ENCODE data around the gene PIGR.

Gene PIGR

DNA sequence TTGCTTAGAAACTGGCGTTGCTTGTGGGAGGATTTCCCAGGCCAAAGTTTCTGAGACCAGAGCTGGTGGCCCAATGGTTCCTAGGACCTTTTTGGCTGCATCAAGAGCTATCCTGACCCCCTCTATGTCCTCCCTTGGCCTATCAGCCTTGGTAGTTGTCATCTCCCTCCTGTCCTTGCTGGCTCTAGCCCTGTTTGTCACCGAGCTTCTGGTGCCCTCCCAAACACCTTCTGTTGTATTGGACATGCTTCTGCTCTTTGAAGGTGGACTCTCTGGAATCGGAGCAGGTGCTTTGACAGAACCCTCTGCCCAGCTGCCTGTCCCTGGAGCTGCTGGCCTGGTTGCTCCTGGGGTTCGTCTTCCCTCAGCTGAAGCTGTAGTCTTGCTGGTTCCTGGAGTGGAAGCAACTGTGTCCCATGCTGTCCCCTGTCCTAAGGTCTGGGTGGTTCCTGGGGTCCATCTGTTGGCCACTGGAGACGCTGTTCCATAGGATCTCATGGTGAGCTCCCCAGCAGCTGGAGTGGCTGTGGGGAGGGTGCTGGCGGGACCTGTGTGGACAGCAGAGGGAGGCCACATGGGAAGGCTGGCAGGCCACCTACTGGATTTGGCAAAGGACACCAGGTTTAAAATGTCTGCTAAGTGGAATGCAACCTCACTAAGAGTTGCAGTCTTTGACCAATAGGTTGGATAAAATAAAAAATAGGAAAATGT, 14.6 kb upstream of the PIGR start:
- DNase-seq (ENCODE audit: low read depth in 1 of 2, low spot score in 1 of 2) = no peak

DNA sequence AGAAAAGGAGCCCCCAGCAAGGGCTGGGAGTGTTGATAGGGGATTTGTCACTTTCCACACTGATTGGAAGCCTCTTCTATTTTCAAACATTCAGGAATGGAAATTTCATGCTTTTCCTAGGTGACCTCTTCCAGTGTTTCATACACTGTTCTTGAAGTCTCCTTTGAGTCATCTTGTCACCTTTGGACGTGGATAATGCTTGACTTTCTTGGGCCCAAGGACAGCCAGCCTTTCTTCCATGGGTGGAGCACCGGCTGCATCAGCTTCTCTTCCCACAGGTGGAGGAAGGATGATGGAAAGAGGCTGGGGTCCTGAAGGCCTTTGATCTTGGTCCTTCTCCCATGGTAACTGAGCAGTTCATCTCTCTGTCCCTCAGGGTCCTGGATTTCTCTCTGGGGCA, 11.9 kb upstream of the PIGR start:
- no peak for DNase-seq (ENCODE audit: low read depth in 1 of 2, low spot score in 1 of 2)

DNA sequence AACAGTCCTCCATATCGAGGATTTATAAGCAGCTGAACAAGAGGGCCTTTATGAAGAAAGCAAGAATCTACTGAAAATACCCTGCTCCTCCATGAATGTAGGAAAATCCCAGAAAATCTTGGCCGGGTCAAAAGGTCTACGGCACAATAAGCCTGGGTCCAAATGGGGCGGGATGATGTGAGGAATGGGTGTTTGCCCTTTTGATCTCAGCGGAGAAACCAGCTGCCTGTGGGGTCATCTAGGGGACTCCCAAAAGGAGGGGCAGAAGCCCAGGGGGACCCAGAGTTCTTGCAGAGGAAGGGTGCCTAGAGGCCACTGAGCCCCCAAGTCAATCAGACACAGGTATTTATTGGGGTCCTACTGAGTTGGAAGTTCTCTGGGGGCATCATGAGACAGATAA, 11.4 kb upstream of the PIGR start:
- no peak for DNase-seq (ENCODE audit: low read depth in 1 of 2, low spot score in 1 of 2)

DNA sequence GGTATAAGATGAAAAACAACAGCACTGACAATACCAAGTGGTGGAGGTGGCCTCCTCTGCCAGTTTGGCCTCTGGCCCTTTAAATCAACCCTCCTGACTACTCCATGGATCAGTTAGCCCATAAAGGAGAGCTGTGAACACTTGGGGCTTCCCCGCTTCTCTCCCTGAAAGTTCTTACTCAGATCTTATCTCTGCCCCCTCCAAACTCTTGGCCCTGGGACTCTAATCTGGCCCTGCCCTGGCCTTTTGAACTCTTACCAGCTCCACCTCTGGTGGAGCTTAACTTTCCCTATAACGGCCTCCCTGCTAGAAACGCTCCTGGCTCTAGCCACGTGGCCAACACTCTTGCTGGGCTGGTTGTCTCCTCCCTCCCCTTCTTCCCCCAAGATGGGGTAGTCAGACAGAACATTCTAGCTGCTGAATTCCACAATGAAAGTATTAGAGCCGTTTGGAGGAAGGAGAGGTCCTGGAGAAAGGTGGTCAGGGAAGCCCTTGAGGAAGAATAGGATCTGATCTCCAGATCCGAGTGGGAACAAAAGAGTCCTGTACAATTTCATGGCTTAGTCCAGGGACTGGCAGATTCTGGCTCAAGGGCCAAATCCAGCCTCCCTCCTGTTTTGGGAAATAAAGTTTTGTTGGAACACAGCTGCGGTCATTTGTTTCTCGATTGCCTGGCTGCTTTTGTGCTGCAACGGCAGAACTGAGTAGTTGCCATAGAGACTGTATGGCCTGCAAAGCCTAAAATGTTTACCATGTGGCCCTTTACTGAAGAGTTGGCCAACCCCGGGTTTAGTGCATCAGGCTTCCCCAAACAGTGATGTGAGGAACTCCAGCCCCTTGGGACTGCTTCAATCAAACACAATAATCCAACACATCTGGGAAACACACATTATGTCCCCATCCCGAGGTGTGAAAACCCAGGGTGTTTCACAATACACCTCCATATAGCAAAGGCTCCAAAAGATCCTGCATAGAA, 9.5 kb upstream of the PIGR start:
- DNase-seq (ENCODE audit: low read depth in 1 of 2, low spot score in 1 of 2) = no peak

DNA sequence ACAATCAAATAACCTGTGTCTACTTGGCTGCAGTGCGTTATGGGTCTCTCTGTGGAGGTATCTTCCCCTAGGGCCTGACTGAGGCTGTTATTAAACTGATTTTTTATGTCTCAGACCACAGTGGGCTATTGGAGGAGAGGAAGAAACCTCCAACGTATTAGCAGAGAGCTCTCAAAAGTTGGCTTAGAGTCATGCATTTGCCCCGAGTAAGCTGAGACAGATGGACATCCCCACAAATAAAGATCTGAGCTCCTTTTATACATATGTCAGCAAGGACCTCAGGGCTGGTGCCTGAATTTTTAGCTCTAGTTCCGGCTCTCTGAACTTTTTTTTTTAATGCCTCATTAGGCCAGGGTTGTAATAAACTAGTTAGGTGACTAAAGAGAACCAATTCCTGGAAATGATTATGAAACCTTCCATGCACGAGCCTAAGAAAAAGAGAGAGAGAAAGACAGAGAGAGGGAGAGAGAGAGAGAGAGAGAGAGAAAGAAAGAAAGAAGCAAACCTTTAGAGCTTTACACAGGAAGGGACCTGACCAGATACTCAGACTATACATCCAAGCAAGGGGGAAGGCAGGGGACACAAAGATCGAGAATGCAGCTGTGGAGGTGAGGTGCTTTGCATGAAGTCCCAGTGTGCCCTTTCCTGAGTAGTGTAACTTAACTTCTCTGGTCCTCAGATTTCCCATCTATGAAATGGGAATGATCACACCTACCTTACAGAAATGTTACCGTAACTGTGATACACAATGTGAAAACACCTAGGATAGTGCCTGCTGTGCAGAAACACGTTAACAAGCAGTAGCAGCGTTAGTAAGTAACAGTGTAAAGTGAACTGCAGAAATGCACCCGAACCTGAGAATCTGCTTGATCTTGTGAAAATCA, 8.4 kb upstream of the PIGR start:
- no peak for DNase-seq (ENCODE audit: low read depth in 1 of 2, low spot score in 1 of 2)

DNA sequence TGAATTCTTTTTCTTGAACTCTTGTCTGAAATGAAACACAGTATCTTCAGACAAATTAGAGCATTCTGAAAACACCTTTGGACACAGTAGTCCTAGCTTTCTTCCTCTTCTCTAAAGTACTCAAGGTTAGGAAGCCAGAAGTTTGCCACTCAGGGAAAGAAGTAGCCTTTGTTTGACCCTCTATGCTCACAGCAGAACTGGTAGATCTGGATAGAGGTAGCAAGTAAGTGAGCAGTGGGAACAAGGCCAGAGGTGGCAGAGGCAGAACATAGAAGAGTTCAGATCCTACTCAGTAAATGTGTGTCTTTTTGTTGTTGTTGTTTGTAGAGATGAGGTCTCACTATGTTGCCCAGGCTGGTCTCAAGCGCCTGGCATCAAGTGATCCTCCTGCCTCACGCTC, 7.4 kb upstream of the PIGR start:
- DNase-seq (ENCODE audit: low read depth in 1 of 2, low spot score in 1 of 2) = no peak

DNA sequence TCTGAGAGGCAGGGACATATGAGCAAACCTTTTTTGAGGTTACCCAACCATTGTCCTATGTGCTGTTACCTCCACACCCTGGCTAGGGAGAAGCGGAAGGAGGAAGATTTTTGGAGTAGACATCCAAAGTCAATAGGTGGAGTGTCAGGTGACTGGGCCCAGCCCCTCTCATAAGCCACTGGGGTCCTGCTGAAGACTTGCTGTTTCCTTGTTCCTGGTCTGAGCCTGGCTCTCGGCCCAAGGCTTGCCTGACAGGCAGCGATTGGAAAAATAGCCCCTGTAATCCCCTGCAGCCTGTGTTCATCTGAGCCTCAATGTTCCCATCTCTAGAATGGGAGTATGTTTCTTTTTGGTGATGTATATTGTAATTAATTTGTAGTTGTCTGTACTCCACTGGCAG, 6.9 kb upstream of the PIGR start:
- DNase-seq (ENCODE audit: low read depth in 1 of 2, low spot score in 1 of 2) = no peak

DNA sequence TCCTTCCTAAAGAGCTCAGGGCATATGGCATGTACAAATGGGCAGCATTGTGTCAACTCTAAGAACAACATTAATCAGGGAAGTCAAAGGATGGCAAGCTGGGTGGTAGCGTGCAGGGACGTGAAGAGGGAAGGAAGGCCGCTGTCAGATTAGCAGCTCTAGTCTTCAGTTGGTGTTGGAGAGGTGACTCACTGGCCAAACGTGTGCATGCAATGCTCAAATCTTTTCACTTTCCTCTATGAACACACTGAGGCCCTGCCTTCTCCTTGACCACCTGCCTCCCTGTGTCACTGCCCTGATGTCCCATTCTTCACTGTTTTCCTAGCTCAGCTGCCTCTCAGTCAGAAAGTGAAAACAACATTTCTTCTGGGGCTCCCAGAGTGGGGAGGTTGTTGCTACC, 5.9 kb upstream of the PIGR start:
- no peak for DNase-seq (ENCODE audit: low read depth in 1 of 2, low spot score in 1 of 2)

DNA sequence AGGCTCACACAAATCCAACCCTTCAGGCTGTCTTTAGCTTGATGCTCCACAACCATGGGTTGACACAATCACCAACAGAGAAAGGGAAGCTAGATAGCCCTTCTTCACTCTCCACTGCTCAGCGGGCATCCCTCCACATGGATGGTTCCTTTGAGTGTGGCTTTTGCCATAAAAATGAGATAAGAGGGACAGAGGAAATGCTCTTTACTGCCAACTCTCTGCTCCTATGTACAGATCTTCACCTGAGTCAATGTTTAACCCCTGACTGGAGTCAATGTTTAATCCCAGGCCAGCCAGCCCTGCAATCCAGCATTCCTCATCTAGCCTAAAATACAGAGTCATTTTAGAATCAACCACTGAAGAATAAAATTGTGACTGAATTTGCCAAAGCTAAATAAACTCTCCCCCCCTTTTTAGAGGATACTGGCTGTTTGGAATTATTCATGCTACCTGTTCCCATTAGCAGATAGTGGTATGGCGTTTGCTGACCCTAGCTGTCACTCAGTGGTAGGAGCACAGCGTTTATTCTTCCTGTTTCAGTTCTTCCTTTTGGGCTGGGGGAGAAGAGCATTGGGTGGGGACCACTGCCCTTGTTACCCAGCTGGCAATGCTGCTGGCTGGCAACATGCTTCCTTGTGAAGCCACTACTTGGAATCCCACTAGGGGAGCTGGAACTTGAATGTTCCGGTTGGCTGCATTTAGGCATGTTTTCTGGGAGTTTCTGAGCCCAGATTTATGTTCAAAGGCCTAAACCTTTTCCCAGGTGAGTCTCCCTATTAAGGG, 5.2 kb upstream of the PIGR start:
- no peak for DNase-seq (ENCODE audit: low read depth in 1 of 2, low spot score in 1 of 2)

DNA sequence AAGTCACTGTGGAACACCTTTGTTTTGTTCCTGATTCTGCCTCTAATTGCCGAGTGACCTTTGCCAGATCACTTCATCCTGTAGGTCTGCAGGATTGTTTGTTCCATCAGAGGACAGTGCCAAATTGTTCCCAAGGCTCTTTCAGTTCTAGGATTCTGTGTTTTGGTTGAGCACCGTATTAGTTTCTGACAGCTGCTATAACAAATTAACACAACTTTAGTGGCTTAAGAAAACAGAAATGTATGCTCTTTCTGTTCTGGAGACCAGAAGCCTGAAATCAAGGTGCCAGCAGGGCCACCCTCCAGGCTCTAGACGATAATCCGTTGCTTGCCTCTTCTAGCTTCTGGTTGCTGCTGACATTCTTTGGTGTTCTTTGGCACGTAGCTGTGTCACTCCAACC, 3.4 kb upstream of the PIGR start:
- DNase-seq (ENCODE audit: low read depth in 1 of 2, low spot score in 1 of 2) = no peak

DNA sequence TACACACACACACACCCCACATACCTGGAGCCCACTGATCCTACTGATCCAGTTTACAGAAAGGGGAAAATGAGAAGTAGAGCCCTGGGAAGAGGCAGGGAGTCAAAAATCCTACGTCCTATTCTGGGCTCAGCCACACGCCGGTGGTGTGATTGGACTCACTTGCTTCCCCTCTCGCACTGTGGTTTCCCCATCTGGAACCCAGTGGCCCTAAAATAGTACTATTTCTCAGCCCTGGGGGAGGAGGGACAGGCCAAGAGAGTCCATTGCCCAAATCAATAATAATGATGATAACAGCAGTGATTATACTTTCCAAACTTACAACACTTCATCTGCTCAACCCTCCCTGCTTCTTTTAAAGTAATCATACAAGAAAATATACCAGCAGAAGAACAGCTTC, 2.9 kb upstream of the PIGR start:
- DNase-seq (ENCODE audit: low read depth in 1 of 2, low spot score in 1 of 2) = no peak

DNA sequence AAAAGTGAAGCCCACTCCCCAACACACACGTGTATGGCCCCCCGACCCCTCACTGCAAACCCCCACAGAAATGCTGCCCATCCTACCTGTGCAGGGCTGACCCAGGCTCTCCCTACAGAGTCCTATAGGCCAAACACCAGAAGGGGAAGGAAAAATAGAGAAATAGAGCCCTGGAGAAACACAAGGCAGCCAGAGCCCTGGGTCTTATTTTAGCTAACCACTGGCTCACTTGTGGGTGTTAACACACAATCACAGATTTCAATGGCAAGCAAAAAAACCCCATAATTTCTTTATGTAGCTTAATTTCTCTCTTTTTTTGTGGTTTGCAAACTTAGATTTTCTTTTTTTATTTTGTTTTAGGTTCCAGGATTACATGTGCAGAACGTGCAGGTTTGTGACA, 989 bp upstream of the PIGR start:
- DNase-seq (ENCODE audit: low read depth in 1 of 2, low spot score in 1 of 2) = no peak

DNA sequence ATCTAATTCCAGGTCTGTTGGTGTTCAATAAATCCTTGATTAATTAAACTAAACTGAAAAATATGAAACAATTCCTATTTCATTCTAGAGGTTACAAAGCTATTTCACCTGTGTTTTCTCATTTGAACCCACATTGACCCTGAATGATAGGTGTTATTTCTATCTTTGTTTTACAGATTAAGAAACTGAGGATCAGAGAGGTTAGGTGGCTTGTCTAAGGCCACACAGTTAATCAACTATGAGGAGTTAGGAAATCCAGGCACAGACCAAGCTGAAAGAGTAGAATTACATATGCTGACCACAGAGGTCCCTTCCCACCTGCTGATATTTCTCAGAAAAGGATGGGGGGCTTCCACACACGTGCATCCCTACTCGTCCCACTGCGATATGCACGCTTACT, 487 bp downstream of the PIGR start:
- no peak for DNase-seq (ENCODE audit: low read depth in 1 of 2, low spot score in 1 of 2)

DNA sequence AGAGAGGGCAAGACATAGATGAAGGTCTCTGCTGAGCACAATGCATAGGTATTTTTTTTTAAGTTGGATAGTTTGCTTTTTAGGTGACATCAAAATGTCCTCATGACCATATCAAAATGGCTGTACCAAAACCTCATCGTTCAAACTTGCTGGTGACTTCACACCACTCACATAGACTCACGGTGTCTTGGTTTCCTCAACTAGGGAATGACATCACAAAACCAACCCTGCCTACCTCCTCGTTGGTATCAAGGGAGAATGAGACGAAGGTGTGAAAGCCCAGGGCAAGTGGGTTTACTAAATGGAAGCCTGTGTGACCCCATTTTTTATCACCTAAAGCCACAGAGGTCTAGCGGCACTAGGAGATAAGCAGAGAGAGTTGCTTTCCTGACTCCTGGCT, 1.6 kb downstream of the PIGR start:
- DNase-seq (ENCODE audit: low read depth in 1 of 2, low spot score in 1 of 2) = no peak

DNA sequence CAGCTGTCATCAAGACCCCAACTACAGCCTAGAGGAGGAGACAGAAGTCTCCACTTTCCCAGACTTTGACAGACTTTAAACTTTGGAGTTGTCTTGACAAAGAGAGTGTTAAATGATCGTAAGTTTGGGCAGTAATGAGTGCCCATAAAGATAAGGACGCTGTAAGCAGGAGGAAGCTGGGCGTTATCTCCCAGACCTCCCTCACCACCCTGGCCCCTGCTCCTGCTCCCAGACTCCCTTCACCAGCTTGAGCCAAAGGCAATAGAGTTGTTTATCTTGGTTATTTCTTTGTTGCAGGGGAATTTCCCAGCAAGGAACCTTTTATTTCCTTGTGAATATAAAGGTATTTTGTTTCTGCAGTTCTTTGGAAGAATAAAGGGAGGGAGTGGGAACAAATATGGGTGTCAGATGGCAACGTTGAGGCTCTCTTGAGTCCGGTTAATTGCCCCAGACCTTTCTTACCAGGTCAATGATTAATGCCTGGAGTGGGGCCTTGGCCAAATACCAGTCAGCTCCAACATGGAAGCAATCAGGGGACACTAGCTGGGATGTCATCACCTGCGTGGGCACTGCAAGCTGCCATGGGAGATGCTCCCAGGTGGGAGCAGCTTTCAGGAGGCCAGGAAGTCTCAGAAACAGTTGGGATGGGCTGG, 4.4 kb downstream of the PIGR start:
- no peak for DNase-seq (ENCODE audit: low read depth in 1 of 2, low spot score in 1 of 2)

DNA sequence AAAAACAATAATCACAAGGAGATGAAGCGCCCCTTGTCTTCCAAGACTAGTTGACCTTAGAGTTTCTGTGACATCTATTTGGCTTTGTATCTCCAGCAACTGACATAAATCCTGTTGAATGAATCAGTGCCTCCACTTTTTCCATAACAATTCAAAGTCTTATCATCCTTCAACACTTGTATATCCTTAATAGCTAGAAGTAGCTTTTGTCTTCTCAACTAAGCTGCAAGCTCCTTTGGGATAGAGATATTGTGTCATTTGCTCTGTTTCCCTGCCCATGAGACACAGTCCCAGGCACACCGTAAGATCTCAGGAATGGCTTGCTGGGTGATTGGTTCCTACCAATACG, 5.7 kb downstream of the PIGR start:
- no peak for DNase-seq (ENCODE audit: low read depth in 1 of 2, low spot score in 1 of 2)

DNA sequence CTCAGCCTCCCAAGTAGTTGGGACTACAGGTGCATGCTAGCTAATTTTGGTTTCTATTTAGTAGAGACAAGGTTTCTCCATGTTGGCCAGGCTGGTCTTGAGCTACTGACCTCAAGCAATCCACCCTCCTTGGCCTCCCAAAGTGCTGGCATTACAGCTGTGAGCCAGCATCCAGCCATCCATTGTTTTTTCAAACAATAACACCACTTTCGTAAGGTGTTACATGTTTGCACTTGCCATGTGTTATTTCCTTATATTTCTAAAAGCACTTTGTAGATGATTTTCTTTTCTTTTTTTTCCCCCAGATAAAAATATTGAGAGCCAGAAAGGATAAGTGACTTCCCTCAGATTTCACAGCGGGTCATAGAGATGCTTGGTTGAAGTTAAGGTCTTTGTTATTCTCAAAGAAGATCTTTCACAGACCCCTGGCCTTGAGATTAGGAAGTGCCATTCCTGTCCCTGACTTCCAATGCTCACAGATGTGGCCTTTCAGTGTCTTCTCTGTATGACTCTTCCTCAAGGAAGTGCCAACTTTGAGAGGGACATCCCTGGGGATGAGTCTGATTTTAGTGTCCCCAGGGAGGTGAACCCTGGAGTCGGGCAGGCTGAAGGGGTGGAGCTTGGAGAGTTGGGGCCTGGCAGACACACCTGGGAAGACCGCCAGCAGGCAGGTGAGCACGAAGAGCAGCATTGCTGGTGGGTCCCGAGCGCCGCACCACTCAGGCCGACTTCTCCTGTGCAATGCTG, 6.3 kb downstream of the PIGR start:
- DNase-seq (ENCODE audit: low read depth in 1 of 2, low spot score in 1 of 2) = no peak

DNA sequence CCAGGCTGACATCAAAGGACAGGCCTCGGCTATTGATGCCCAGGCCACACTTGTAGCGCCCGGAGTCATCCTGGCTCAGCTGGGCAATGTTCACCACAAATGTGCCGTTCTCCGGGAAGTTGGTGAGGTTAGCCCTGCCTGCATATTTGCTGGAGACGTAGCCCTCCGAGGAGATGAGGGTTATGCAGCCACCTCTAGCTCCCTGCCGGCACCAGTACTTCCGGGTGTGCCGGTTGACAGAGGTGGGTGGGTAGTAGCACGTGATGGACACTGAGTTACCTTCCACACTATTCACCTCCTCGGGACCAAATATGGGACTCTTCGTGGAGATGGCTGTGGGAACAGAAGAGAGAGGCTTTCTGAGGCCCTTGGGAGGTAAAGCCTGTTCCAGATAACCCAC, 7.1 kb downstream of the PIGR start:
- no peak for DNase-seq (ENCODE audit: low read depth in 1 of 2, low spot score in 1 of 2)

DNA sequence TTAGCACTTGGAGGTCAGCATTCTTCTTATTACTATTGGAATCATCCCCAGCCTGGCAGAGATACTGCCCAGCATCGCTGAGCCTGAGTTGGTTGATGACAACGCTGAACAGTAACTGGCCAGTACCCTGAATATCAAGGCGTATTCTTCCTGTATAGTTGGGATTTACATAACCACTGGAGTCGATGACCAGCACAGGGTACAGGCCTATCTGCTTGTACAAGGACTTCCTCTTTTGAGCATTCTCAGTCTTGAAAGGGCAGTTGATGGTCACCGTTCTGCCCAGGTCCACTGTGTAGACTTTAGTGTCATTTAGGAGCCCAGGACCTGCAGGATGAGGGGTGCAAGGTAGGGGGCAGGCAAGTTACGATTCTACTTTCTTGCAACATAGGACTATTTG, 8.8 kb downstream of the PIGR start:
- no peak for DNase-seq (ENCODE audit: low read depth in 1 of 2, low spot score in 1 of 2)

All from stimulated activated CD4-positive, alpha-beta T cell treated with anti-CD3 and anti-CD28 coated beads, Interleukin-15, amount 100 ng/mL, for 1 hour (primary cell).